ENCODE measurements around the gene CHST2.

DNA sequence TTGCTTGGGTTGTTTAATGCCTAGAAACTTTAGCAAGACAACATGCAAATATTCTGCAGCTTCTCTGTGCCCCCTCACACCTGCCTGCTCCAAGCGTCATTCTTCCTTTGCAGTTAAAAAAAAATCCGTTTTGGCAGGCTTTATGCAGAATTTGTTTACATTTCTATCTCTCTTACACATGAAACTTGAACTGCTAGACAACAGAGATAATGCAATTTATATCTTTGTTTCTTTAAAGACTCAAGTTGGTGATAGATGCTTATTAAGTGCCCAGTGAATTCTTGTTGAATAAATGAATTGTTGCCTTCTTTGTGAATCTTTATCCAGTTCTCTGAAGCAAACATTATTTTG lies 53.2 kb downstream of the CHST2 start:
- TF ChIP-seq CTCF (conservative IDR thresholded peaks at IDR 0.05) (no peak), ZFX (IDR thresholded peaks at IDR 0.05) (no peak)

Data from C4-2B (cell line).